GM13977 (cell line): ENCODE measurements around the gene CD300H.
"Not testable (repeated sequence)": the region's sequence is repeated elsewhere in the genome, so short reads cannot be mapped to it uniquely, and the experiment has no call there.

Experiments
- DNase-seq: peaks from one replicate; pipeline ENCODE4 v3.0.0; 2012; ENCODE audit warnings: low spot score
- CTCF ChIP-seq: IDR thresholded peaks from 2 replicates; pipeline ENCODE4 v1.5.1; 2012; ENCODE audit warnings: mild to moderate bottlenecking, control low read depth; ENCODE audit not compliant: insufficient read depth; ENCODE audit errors: extremely low read depth, missing control alignments
- in situ Hi-C: fragments of 300-500 bp; cut with MboI; formaldehyde crosslinking; loops from one replicate; pipeline ENCODE4 v1.12.0; 2022; ENCODE audit warnings: low sequenced_read_pairs, low pct_unique_long_range_greater_than_20kb, mixed read lengths, inconsistent platforms; ENCODE audit not compliant: unreplicated experiment

CD300H gene

GRCh38 chr17:74574489-74575142, 7.3 kb upstream of the CD300H start:
- TF ChIP-seq CTCF = no peak
- no peak for DNase-seq
- in situ Hi-C loops = no loop called here

- DNase-seq, in situ Hi-C loops: not testable (repeated sequence)
These were observed 6.3 kb upstream of the CD300H start for GRCh38 chr17:74573635-74574034.

DNA sequence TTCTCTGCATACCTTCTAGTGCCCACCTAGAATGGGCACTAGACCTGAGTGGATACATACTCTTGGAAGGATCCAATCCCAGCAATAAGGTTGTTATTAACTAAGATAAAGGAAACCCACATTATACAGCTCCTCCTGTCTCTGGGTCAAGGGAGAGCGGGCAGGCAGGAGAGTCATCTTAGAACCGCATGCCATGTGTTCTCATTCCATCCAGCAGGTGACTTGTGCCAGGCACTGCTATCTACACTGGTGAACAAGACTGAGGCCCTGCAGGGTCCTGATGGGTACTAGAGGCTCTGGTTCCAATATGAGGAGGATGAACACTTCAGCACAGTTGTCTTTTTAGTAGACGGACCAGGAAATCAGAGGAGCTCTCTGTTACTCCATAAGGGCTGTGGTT, 5.9 kb upstream of the CD300H start:
- TF ChIP-seq CTCF = no peak
- DNase-seq = no peak
- in situ Hi-C loops = no loop called here

- TF ChIP-seq CTCF = no peak
- no peak for DNase-seq
- in situ Hi-C loops = no loop called here
These were observed 4.4 kb upstream of the CD300H start for GRCh38 chr17:74571621-74572270.

DNA sequence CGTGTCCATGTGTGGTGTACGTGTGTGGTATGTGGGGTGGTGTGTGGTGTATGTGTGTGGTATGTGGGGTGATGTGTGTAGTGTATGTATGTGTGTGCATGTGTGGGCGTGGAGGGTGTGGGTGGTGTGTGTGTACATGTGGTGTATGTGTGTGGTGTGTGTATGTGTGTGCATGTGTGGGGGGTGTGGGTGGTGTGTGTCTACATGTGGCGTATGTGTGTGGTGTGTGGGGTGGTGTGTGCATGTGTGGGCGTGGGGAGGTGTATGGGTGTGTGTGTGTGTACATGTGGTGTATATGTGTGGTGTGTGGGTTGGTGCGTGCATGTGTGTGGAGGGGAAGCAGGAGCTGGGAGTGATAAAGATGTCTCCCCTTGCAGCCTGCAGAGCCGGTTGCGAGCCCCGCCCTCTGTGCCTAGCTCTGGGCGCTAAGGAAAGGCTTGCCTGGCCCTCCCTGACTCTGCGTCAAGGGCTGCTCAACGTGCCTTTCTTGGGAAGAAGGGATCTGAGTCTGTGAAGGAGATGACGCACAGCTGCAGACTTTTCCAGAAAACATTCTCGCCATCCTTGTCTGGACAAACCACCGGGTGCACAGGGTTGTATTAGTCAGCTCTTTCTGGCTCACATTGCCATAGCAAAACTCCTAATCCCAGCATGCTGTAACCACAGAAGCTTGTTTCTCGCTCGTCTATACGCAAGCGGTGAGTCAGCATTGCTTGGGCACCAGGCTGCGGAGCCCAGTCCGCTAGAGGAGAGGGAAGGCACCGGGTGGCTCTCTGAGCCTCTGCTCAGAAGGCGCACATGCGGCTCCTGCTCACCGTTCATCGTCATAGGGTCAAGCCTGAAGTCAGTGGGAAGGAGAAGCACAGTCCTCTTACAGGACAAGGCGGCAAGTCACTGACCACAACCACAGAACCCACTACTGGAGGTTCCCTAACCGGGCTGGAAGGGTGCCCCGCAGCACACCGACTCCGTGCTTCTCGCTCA, 2.0 kb upstream of the CD300H start:
- in situ Hi-C loops = no loop called here
- DNase-seq = no peak
- TF ChIP-seq CTCF = no peak

DNA sequence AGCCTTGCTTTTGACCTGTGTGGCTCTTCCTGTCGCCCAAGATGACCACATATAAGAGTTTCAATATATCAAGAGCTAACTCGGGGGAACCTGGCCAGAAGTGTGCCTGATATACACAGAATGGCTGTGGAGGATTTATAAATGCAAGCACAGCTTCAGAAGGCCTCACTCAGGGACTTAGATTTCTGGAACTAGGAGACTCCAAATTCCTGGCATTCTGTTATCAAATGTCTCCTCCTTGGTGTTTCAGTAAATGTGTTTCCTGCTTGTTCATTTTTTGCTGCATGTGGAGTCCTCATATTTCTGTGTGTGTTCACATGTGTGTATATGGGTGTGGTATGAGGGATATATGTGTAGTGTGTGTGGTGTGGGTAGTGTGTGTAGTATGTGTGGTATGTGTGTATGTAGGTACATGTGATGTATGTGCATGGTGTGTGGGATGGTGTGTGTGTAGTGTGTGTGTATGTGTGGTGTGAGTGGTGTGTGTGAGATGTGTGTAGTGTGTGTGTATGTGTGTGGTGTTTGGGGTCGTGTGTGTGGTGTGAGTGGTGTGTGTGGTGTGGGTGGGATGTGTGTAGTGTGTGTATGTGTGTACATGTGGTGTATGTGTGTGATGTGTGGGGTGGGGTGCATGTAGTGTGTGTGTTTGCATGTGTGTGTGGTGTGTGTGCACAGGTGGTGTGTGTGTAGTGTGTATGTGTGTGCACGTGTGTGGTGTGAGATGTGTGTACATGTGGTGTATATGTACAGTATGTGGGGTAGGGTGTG, 981 bp upstream of the CD300H start:
- no peak for DNase-seq
- TF ChIP-seq CTCF = no peak
- in situ Hi-C loops = no loop called here
